Type B pancreatic cell (in vitro differentiated cells): Measurements from ENCODE around the gene LUM. TPM values are rescaled to one million over a fixed set of nuclear protein-coding genes. Genes with fewer than 3 reads are reported as not detected.
"Not testable (repeated sequence)": the region's sequence is repeated elsewhere in the genome, so short reads cannot be mapped to it uniquely, and the experiment has no call there.

Experiments used
- DNase-seq: peaks from one replicate; pipeline ENCODE4 v3.0.0; 2021; ENCODE audit warnings: mixed read lengths; ENCODE audit not compliant: unreplicated experiment; ENCODE audit errors: extremely low spot score
- H3K27ac Mint-ChIP-seq: 2 replicates; pipeline ENCODE4 v1.8.0; 2021; ENCODE audit warnings: mild to moderate bottlenecking, mixed read lengths
- H3K27me3 Mint-ChIP-seq: 2 replicates; pipeline ENCODE4 v1.8.0; 2021; ENCODE audit warnings: mixed read lengths
- H3K36me3 Mint-ChIP-seq: 2 replicates; pipeline ENCODE4 v1.8.0; 2021; ENCODE audit warnings: mixed read lengths
- H3K4me1 Mint-ChIP-seq: one replicate; pipeline ENCODE4 v1.8.0; 2021; ENCODE audit warnings: mixed read lengths; ENCODE audit not compliant: unreplicated experiment
- H3K4me3 Mint-ChIP-seq: 2 replicates; pipeline ENCODE4 v1.8.0; 2021; ENCODE audit warnings: mild to moderate bottlenecking, mixed read lengths
- H3K9me3 Mint-ChIP-seq: 2 replicates; pipeline ENCODE4 v1.8.0; 2021; ENCODE audit warnings: mixed read lengths
- total RNA-seq: library from RNA; stranded (reverse); gene quantifications from 2 replicates; pipeline ENCODE4 v1.2.1, GENCODE V29; 2021; ENCODE audit warnings: low replicate concordance
- TF ChIP-seq, protein P1 (sequence below): fragments of 200-600 bp; sonication (generic); conservative IDR thresholded peaks from 2 replicates; pipeline ENCODE4 v1.5.0; 2021; ENCODE audit warnings: antibody characterized with exemption, mild to moderate bottlenecking

LUM gene
- total RNA-seq, 1 donor from 2014 or later, result 49.5 TPM

DNA sequence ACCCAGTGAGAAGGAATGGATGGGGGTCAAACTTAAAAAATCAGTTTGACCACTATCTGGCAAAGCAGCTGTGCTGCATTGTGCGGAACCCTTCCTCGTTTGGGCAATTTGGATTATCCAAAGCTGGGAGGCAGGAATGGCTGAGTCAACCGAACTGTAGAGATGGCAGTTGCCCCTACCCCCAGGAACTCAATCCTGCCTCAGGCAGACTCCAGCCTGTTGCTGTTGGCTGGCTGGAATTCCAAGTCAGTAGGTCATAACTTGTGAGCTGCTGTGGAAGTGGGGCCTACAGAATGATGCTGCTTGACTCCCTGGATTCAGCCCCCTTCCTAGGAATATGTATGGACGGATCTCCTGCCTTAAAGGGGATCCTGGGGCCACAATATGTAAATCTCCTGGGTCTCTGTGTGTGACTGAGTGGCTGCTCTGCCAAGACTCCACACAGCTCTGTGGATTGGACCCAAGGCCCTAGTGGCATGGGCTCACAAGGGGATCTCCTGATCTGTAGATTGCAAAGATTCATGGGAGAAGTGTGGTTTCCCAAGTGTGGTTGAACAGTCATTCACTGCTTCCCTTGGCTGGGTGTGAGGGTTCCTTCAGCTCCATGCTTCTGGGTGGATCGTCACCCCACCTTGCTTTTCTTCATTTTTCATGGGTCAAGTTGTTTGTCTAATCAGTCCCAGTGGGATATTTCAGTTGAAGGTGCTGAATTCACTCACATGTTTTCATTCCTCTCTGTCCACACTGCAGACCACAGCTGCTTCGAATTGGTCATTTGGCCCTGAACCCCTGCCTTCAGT is 19.2 kb downstream of the LUM start:
- Mint-ChIP-seq H3K4me1 (no peaks in the 10 kb centered on the region), H3K36me3 (peaks cover 10% of the 10 kb centered on the region), H3K27me3 (no peaks in the 10 kb centered on the region), H3K9me3 (peaks cover 23% of the 10 kb centered on the region), H3K4me3 (no peak overlapping the region), H3K27ac (no peak overlapping the region)
- TF ChIP-seq, protein P1, sequence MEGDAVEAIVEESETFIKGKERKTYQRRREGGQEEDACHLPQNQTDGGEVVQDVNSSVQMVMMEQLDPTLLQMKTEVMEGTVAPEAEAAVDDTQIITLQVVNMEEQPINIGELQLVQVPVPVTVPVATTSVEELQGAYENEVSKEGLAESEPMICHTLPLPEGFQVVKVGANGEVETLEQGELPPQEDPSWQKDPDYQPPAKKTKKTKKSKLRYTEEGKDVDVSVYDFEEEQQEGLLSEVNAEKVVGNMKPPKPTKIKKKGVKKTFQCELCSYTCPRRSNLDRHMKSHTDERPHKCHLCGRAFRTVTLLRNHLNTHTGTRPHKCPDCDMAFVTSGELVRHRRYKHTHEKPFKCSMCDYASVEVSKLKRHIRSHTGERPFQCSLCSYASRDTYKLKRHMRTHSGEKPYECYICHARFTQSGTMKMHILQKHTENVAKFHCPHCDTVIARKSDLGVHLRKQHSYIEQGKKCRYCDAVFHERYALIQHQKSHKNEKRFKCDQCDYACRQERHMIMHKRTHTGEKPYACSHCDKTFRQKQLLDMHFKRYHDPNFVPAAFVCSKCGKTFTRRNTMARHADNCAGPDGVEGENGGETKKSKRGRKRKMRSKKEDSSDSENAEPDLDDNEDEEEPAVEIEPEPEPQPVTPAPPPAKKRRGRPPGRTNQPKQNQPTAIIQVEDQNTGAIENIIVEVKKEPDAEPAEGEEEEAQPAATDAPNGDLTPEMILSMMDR, result no peak
- no peak for DNase-seq

DNA sequence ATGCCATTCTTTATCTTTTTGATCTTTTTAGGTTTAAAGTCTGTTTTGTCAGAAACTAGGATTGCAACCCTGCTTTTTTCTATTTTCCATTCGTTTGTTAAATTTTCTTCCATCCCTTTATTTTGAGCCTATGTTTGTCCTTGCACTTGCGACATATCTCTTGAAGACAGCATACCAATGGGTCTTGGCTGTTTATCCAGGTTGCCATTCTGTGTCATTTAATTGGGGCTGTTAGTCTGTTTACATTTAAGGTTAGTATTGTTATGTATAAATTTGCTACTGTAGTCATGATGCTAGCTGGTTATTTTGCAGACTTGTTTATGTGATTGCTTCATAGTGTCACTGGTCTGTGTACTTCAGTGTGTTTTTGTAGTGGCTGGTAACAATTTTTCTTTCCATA is 21.3 kb downstream of the LUM start:
- H3K4me3 Mint-ChIP-seq, H3K27me3 Mint-ChIP-seq, H3K27ac Mint-ChIP-seq, H3K4me1 Mint-ChIP-seq, DNase-seq: not testable (repeated sequence)
- H3K9me3 Mint-ChIP-seq, result peaks cover 20% of the 10 kb centered on the region
- peaks cover 10% of the 10 kb centered on the region for H3K36me3 Mint-ChIP-seq

DNA sequence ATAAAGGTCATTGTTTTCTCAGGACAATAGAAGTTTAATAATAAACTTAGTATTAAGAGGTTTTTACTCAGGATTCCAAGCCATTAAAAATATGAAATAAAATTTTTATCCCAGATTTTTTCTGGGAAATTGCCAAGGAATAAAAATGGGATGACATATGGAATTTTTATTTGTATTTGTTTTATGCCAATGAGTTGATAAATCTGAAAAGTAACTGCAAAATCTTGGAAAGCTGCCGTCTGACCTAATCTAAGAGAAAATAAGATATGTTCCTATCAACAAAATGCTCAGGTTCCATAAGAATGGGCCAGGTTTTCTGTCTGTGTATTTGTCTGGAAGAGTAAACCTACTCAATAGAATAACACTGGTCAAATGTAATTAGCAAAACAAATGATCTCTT is 31.3 kb downstream of the LUM start:
- no peaks in the 10 kb centered on the region for H3K36me3 Mint-ChIP-seq
- peaks cover under 1% of the 10 kb centered on the region for H3K4me1 Mint-ChIP-seq

DNA sequence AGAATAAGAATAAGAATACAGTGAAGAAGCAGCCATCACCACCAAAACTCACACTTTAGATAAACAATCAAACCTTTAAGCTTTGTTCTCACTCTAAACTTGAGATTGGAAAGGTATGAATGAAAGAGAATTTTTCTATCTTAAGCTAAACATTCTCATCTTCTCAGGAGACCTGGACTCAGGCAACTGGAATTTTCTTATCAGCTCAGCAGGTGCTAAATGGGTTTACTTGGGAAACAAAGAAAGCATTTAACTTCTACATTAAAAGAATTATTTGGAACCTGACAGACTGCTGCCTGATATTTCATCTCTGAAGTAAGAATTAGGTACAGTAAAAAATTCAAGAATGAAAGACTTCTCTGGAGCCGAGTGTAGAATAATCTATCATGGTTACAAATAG is 32.8 kb downstream of the LUM start:
- TF ChIP-seq, protein P1, result no peak
- Mint-ChIP-seq H3K27me3 (no peaks in the 10 kb centered on the region), H3K4me3 (no peak overlapping the region), H3K27ac (no peak overlapping the region), H3K9me3 (no peaks in the 10 kb centered on the region), H3K36me3 (no peaks in the 10 kb centered on the region), H3K4me1 (peaks cover 6% of the 10 kb centered on the region)
- DNase-seq, result no peak

More for the DNA sequence above, 31.3 kb downstream of the LUM start:
- TF ChIP-seq, protein P1, result no peak
- Mint-ChIP-seq H3K4me3 (no peak overlapping the region), H3K27me3 (no peaks in the 10 kb centered on the region), H3K27ac (no peak overlapping the region), H3K9me3 (no peaks in the 10 kb centered on the region)
- no peak for DNase-seq

DNA sequence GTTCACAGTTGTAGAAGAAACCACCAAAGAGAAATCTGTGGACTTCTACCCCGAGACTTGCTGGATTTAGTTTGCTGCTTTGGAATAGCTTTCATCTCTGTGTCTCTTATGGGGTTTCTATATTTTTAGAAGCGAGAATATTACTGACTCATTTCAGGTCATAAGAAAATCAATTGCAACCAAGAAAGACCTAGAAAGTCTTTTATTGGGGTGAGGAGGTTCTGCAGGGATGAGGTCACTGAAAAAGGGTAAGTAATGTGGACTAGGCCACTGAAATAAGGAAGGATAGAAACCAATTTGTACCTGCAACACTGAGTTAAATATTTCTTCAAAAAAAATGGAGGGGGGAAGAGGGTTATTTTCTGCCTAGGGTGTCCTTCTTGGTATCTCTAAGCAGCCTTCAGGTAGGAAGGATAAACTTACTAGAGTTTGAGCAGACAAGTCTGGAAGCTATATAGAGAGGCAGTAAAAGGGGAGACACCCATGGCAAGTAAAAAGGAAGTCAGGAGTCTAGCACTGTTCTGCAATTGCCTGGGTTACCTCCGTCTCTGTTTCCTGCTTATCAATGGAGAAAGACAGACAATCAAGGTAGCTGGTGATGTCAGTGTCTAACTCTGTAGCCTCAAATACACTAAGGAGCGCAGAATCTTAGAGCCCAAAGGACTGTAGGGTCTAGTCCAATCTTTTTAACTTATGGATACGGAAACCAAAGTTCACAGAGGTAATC is 33.9 kb downstream of the LUM start:
- Mint-ChIP-seq H3K36me3 (no peaks in the 10 kb centered on the region), H3K27ac (no peak overlapping the region), H3K4me3 (no peak overlapping the region), H3K4me1 (peaks cover 8% of the 10 kb centered on the region), H3K9me3 (peaks cover 4% of the 10 kb centered on the region), H3K27me3 (no peaks in the 10 kb centered on the region)
- TF ChIP-seq, protein P1, result no peak
- no peak for DNase-seq

DNA sequence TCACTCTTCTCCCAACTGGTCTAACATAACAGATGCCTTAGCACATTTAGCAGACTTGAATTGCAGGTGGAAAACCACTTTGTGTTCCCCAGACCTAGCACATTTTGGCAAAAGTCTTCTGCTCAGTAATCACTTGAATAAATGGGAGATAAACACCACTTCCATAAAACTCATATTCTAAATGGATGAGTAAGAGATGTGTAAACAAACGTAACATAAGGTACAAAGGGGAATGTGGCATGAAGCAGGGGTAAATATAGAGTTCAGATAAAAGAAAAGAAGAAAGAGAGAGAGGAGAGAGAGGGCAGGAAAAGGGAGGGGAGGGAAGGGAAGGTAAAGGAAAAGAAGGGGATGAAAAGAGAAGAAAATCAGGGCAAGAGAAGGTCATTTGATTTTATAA is 36.4 kb downstream of the LUM start:
- no peak for DNase-seq
- TF ChIP-seq, protein P1, result no peak
- Mint-ChIP-seq H3K4me3 (no peak overlapping the region), H3K27ac (no peak overlapping the region), H3K9me3 (peaks cover 4% of the 10 kb centered on the region), H3K27me3 (no peaks in the 10 kb centered on the region), H3K36me3 (no peaks in the 10 kb centered on the region), H3K4me1 (peaks cover 8% of the 10 kb centered on the region)
